ENCODE data around the gene PCCB.

- TF ChIP-seq CTCF (IDR thresholded peaks at IDR 0.05) (no peak), POLR2A (IDR thresholded peaks at IDR 0.05) (no peak)
Observed at GRCh38 chr3:136261826-136262225, 11.7 kb downstream of the PCCB start.
